Panc1 (cell line): ENCODE results near the gene GPR149. TPM values are rescaled to one million over a fixed set of nuclear protein-coding genes. Genes with fewer than 3 reads are reported as not detected.

ENCODE experiments used
- ATAC-seq: fragments of 200-7000 bp; cut with Tn5 transposase; 2 replicates; pipeline ENCODE4 v1.9.1; 2020; ENCODE audit warnings: mild to moderate bottlenecking, moderate library complexity
- BruUV-seq: library from RNA; stranded (reverse); fragments of 400-500 nt; replicated peaks from 2 replicates; lab custom pipeline; 2021; lab: Mats Ljungman, UMichigan
- CTCF ChIA-PET: fragments of 300-600 bp; sonication (Branson Sonifier 250); formaldehyde crosslinking; loops from one replicate; lab custom pipeline; 2022; ENCODE audit warnings: antibody characterized with exemption; lab: Charles Lee
- POLR2A ChIA-PET: fragments of 300-600 bp; sonication (Branson Sonifier 250); formaldehyde crosslinking; loops from one replicate; lab custom pipeline; 2022; ENCODE audit warnings: antibody characterized with exemption; lab: Charles Lee
- DNase-seq: peaks from one replicate; pipeline ENCODE4 v3.0.0-alpha.2; 2010; ENCODE audit warnings: low read depth, low spot score
- H3K27ac ChIP-seq: 2 replicates; pipeline ENCODE4 v1.5.1; 2011; ENCODE audit warnings: mild to moderate bottlenecking, low read length, inconsistent platforms
- H3K27me3 ChIP-seq: fragments of 200-500 bp; sonication (Bioruptor generic); 2 replicates; pipeline ENCODE4 v1.6.0; 2014; ENCODE audit warnings: low read length, inconsistent platforms; ENCODE audit not compliant: control insufficient read depth, insufficient read depth
- H3K36me3 ChIP-seq: fragments of 200-500 bp; sonication (Bioruptor generic); 2 replicates; pipeline ENCODE4 v1.5.1; 2014; ENCODE audit warnings: inconsistent platforms, mild to moderate bottlenecking, low read length, moderate library complexity; ENCODE audit not compliant: control insufficient read depth, insufficient read depth
- H3K4me1 ChIP-seq: 2 replicates; pipeline ENCODE4 v1.5.1; 2011; ENCODE audit warnings: inconsistent platforms, mild to moderate bottlenecking, low read length, moderate library complexity; ENCODE audit not compliant: control insufficient read depth, insufficient read depth
- H3K4me3 ChIP-seq, 2 experiments: 2 replicates each; pipeline ENCODE4 v1.5.1; 2011 to 2012; ENCODE audit warnings: low read depth in 2 of 2, low read length in 2 of 2, mild to moderate bottlenecking in 2 of 2, inconsistent platforms in 1 of 2, moderate library complexity in 1 of 2
- H3K9me3 ChIP-seq: fragments of 200-500 bp; sonication (Bioruptor generic); 2 replicates; pipeline ENCODE4 v1.5.1; 2014; ENCODE audit warnings: low read depth, mild to moderate bottlenecking, inconsistent platforms, low read length, moderate library complexity; ENCODE audit not compliant: control insufficient read depth, insufficient read depth
- CTCF ChIP-seq: fragments of 450-650 bp; IDR thresholded peaks from 2 replicates; pipeline ENCODE4 v1.5.1; 2017; ENCODE audit warnings: mild to moderate bottlenecking
- POLR2AphosphoS5 ChIP-seq: IDR thresholded peaks from 2 replicates; pipeline ENCODE4 v1.6.1; 2012; ENCODE audit warnings: mild to moderate bottlenecking, low read depth, low read length, moderate library complexity
- REST ChIP-seq, 2 experiments: IDR thresholded peaks; 2 replicates each; pipeline ENCODE4 v1.6.1; 2011 to 2012; ENCODE audit warnings: low read depth in 2 of 2, control low read depth in 1 of 2, low read length in 1 of 2, mild to moderate bottlenecking in 1 of 2, moderate library complexity in 1 of 2; ENCODE audit not compliant: insufficient read depth in 1 of 2
- SIN3A ChIP-seq: IDR thresholded peaks from 2 replicates; pipeline ENCODE4 v1.6.1; 2012; ENCODE audit warnings: low read depth, mild to moderate bottlenecking, low read length, moderate library complexity, borderline replicate concordance; ENCODE audit not compliant: insufficient read depth
- TCF7L2 ChIP-seq: IDR thresholded peaks from 2 replicates; pipeline ENCODE4 v1.6.1; 2011; ENCODE audit warnings: mild to moderate bottlenecking, low read depth, low read length, inconsistent platforms
- in situ Hi-C: cut with HindIII; loops from 2 replicates; pipeline ENCODE4 v1.10.0; 2016; ENCODE audit warnings: low sequenced_read_pairs, low pct_unique_long_range_greater_than_20kb
- intact Hi-C: fragments of 100-400 bp; cut with micrococcal nuclease; formaldehyde crosslinking; loops from one replicate; pipeline ENCODE4 v1.10.0; 2022; ENCODE audit not compliant: unreplicated experiment
- total RNA-seq: library from RNA; stranded (reverse); gene quantifications from one replicate; pipeline ENCODE4 v1.2.1, GENCODE V29; 2021; ENCODE audit not compliant: unreplicated experiment

GPR149 gene
- total RNA-seq, 1 experiment from 2014 or later: not detected

- intact Hi-C loops: no loop called here
- no TSS peak for BruUV-seq
- no peak for TF ChIP-seq REST (IDR thresholded peaks at IDR 0.05; ENCODE audit: insufficient read depth in 1 of 2, low read depth in 2 of 2, low read length in 1 of 2)
- no peak for TF ChIP-seq SIN3A
- no peak for TF ChIP-seq CTCF
- no peak for TF ChIP-seq TCF7L2
- TF ChIP-seq POLR2AphosphoS5: no peak
- H3K36me3 ChIP-seq: no peaks in the 10 kb centered on the region
- H3K27me3 ChIP-seq: no peaks in the 10 kb centered on the region
- H3K9me3 ChIP-seq: no peaks in the 10 kb centered on the region
- no peak for ATAC-seq
- H3K27ac ChIP-seq: no peak overlapping the region
- ChIA-PET CTCF (interaction anchor here (0.5 kb wide), 1 partner anchor 1599 kb away, joined by 6 read pairs; no protein-coding TSS in a partner anchor), POLR2A (no interaction called here)
- DNase-seq: no peak
- in situ Hi-C loops: no loop called here
- H3K4me3 ChIP-seq: no peak overlapping the region
- H3K4me1 ChIP-seq: no peaks in the 10 kb centered on the region
Measured at GRCh38 chr3:154384479-154384878, 45.5 kb downstream of the GPR149 start.

- DNase-seq: no peak
- POLR2A ChIA-PET: no interaction called here
- no peaks in the 10 kb centered on the region for H3K4me1 ChIP-seq
- CTCF ChIA-PET: no interaction called here
- intact Hi-C loops: no loop called here
- no peaks in the 10 kb centered on the region for H3K36me3 ChIP-seq
- BruUV-seq: no TSS peak
- ATAC-seq: no peak
- no peaks in the 10 kb centered on the region for H3K9me3 ChIP-seq
- H3K27ac ChIP-seq: no peak overlapping the region
- in situ Hi-C loops: no loop called here
- H3K27me3 ChIP-seq: no peaks in the 10 kb centered on the region
- TF ChIP-seq CTCF (no peak), TCF7L2 (no peak), POLR2AphosphoS5 (no peak), SIN3A (no peak), REST (IDR thresholded peaks at IDR 0.05; ENCODE audit: insufficient read depth in 1 of 2, low read depth in 2 of 2, low read length in 1 of 2) (no peak)
- H3K4me3 ChIP-seq: no peak overlapping the region
Measured at GRCh38 chr3:154378311-154378710, 51.7 kb downstream of the GPR149 start.
